Superior temporal gyrus (tissue), 1 donor: ENCODE results near the gene TDG.

Experiments
- DNase-seq: peaks from one replicate; pipeline ENCODE4 v3.0.0-alpha.2; 2016; ENCODE audit errors: extremely low spot score

The TDG gene

DNA sequence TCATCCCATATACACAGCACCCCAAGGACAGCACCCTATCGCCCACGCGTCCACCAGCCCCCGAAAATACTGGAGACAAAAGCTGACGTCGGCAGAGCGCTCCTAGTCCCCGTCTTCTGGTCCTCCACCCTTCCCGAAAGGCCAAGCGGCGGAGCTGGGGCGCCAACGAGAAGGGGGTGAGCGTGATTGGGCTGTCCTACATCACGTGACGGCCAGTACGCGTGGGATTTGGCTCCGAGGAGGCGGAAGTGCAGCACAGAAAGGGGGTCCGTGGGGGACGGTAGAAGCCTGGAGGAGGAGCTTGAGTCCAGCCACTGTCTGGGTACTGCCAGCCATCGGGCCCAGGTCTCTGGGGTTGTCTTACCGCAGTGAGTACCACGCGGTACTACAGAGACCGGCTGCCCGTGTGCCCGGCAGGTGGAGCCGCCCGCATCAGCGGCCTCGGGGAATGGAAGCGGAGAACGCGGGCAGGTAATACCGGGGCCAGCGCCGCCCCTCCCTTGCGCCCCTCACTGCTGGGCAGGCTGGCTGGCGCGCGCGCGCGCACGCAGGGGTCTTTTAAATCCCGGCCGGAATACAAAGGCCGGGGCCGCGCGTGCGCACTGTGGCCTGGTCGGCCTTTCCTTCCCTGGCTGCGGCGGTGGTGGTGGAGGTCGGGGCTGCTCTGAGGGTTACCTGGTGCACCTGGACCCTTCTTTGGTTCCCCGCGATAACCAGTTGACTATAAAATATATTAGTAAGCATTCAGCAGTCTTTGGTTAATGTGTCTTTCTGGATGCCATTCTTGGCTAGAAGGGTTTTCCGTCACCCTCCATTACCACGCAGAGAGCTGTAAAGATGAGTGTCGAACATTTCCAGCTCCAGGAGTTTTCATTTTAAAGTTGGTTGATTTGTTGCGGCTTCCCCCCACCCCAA is at the start of gene TDG:
TDG (plus strand) TSS at position 283 of the 915 bp plus-strand sequence; CDS start at position 449, 166 bp downstream.
- peak; percentile 99 for DNase-seq

DNA sequence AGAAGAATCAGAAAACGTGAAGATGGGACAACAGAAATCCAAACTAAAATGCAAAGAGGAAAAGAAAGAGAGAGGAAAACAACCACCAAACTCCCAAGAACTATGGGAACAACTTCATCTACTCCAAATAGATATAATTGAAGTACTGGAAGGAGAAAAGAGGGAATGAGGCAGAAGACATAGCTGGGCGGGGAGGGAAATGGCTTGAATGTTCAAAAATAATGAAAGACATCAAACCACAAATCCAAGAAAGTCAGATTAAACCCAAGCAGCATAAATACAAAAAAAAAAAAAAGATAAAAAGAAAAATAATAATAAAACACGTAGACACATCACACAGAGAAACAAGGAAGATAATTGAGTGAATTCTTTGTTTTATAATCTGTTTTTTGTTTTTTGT is 47.8 kb upstream of the TDG start:
- no peak for DNase-seq

DNA sequence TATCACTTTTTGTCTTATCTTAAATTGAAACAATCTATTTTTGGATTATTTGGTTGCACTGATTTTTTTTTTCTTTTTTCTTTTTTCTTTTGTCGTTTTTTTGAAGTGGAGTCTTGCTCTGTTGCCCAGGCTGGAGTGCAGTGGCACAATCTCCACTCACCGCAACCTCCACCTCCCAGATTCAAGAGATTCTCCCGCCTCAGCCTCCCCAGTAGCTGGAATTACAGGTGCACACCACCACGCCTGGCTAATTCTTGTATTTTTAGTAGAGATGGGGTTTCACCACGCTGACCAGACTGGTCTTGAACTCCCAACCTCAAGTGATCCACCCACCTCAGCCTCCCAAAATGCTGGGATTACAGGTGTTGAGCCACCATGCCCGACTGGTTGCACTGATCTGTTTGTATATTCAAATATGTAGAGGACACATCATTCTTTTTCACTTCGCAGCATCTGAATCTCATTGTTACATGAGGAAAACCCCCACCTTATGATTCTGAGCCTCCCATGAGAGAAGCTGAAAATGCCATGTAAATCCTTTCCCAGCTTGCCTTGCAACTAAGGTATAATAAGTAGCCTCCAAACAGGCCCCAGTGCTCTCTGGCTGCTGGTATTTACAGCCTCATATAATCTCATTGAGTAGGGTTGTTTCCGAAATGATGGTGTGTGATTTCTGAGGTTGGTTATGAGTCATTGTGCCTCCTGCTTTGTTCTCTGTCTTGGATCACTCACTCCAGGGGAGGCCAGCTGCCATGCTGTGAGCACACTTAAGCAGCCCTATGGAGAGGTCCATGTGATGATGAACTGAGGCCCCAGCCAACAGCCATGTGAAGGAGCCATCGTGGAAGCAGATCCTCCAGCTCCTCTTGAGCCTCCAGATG is 40.7 kb upstream of the TDG start:
- DNase-seq = no peak

DNA sequence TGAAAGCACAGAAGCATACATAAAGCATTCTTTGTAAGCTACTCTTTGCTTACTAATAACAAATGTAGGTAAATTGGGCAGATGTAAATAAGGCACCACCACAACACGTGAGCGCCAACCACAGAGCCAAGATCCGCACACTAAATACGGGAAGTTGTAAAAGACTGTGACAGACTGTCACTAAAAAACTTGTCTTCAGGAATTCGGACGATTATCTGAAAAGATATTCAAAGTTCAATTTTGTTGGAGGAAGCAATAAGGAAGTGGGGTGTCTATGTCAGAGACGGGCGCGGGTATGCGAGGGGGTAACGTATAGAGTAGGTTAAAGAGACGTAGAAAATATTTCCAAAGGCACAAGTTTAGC is 37.0 kb upstream of the TDG start:
- DNase-seq = no peak

DNA sequence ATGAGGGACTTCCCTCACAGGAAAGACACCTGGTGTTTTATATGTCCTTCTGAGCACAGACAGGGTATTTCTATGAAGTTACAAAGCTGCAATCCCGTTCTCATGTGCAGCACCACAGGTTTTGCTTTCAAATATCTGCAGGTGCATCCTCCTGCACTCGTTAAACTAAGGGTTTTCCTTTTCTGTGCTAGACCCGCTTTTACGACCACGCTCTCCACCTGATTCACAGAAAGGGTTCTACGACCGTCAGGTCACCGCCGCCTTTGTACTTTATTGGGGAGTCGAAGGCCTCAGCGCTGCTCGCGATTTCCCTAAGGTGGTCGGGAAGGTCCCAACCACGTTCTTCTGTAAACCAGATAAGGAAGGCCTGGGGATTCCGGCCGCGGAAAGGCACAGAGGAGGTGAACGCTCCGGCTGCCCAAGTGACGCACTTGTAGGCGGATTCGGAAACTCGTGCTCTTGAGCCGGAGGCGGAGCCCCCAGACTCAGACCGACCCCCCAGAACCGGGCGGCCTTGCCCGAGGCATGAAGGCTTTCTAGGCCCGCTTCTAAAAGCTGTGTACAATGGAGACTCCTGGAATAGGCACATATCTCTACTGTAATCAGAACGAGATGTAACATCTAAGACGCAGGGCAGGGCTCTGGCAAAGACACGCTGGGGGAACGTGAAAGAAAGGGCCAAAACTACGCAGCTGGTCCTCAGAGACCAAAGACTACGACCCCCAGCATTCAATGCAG is 36.5 kb upstream of the TDG start:
- DNase-seq = peak; percentile 95

DNA sequence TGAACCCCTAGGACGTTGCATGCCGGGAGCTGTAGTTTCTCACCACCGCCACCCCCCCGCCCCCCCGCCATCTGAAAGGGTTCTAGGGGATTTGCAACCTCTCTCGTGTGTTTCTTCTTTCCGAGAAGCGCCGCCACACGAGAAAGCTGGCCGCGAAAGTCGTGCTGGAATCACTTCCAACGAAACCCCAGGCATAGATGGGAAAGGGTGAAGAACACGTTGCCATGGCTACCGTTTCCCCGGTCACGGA is 36.0 kb upstream of the TDG start:
- DNase-seq = no peak

DNA sequence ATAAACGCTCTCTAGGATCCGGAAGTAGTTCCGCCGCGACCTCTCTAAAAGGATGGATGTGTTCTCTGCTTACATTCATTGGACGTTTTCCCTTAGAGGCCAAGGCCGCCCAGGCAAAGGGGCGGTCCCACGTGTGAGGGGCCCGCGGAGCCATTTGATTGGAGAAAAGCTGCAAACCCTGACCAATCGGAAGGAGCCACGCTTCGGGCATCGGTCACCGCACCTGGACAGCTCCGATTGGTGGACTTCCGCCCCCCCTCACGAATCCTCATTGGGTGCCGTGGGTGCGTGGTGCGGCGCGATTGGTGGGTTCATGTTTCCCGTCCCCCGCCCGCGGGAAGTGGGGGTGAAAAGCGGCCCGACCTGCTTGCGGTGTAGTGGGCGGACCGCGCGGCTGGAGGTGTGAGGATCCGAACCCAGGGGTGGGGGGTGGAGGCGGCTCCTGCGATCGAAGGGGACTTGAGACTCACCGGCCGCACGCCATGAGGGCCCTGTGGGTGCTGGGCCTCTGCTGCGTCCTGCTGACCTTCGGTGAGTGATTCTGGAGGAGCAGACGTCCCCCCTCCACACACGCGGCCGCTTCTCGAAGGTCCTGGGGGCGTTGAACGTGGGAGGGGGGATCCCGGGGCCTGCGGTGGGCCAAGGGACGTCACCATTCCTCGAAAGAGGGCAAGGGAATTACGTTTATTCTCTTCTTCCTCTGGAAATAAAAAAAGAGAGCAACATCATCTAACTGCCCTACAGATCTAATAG is 35.5 kb upstream of the TDG start, which contains the start of gene HSP90B1:
HSP90B1 (plus strand) TSS at position 377 of the 753 bp plus-strand sequence; CDS start at position 483, 106 bp downstream.
- DNase-seq = peak; percentile 100

DNA sequence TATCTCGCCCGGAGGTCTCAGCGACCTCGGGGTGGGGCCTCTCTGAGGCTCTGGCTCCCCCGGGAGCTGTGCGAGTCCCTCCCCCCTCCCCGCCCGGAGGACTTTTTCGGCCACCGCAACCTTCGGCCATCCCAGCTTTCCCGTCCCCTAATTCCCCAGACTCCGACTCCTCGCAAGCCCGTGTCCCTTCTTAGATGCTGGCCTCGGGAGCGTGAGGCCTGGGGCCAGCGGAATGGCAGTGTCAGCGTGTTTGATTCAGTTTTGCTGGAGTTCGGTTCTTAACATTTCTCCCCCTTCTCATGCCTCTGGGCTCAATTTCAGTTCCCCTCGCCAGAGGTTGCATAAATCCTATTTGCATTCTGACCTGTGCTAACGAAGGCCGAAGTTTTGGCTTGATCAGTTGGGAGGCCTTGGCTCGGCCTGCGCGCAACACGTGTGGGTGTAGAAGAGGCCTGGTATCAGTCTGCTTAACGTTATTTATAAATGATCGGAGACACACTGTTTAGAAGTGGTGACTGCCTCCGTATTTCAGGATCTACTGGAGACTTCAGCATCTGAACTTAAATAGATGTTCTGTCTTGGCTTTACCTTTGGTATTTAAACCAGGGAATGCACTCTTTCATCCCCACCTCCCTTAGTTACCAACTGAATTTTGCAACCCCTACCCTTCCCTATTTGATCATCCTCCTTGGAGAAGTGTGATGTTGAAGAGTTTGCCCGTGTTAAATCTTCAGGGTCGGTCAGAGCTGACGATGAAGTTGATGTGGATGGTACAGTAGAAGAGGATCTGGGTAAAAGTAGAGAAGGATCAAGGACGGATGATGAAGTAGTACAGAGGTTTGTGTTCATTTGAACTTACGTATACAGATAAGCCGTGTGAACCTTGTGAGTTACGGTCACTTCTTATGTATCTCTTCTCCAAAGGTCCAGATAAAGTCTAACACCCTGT is 34.6 kb upstream of the TDG start:
- no peak for DNase-seq

DNA sequence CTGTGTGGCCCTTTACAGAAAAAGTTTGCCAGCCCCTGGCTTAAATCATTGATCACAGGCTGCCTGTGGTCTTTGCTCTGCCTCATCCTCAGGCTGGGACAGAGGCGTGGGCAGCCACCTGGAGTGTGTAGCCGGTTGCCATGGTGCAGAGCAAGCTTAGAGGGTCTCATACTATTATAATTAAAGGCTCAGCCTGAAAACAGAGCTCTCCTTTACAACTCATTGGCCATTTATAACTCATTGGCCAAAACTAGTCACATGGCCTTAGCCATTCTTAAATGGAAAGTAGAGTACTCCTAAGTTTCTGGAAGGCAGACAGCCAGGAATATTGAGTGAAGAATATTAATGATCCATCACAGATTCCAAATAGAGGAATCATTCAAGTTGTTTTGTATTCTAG is 32.4 kb upstream of the TDG start:
- no peak for DNase-seq

DNA sequence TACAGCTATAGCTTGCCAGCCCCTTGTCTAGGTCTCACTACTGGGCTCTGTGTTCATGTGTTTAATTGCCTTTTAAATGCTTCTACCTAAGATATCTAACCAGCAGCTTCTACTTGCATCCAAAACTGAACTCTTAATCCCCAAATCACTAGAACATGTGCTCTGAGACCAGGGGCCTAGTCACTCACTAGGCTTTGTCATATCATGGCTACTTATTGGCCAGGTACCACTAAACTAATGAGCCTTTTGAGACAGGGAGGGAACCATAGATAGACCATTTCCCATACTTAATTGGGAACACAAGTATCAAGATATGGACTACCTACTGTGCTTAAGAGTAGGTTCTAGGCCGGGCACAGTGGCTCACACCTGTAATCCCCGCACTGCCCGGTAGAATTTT is 29.0 kb upstream of the TDG start:
- DNase-seq = no peak

DNA sequence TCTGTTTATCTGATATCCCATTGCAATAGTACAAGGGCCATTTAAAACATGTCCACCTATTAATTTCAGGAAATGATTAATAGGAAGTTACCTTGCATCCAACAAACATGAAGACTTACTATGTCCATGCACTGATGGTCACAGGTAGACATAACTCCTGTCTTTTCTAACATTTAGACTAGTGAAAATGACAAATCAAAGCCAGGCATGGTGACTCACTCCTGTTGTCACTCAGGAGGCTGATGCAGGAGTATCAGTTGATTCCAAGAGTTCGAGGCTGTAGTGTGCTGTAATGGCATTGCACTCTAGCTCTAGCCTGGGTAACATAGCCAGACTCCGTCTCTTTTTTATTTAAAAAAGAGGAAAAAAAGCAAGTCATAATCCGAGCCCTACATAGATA is 20.7 kb upstream of the TDG start:
- no peak for DNase-seq

DNA sequence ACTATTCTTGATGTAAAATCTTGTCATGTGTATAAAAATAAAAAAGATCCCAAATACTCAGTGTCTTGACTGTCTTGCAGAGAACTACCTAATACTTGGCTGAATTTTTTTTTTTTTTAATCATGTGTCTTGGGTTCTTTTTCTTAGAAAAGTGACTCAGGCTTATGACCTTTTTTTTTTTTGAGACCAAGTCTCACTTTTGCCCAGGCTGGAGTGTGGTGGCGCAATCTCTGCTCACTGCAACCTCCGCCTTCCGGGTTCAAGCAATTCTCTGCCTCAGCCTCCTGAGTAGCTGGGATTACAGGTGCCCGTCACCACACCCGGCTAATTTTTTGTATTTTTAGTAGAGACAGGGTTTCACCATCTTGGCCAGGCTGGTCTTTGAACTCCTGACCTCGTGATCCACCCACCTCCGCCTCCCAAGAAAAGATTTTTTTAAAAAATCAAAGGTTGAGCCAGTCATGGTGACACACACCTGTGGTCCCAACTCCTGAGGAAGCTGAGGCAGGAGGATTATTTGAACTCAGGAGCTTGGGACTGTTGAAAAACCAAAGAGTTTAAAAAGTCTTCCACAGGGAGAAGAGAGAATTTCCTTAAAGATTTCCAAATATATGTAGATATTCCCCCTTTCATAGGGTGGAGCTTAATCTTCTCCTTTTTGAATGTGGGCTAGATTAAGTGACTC is 17.7 kb upstream of the TDG start:
- no peak for DNase-seq

DNA sequence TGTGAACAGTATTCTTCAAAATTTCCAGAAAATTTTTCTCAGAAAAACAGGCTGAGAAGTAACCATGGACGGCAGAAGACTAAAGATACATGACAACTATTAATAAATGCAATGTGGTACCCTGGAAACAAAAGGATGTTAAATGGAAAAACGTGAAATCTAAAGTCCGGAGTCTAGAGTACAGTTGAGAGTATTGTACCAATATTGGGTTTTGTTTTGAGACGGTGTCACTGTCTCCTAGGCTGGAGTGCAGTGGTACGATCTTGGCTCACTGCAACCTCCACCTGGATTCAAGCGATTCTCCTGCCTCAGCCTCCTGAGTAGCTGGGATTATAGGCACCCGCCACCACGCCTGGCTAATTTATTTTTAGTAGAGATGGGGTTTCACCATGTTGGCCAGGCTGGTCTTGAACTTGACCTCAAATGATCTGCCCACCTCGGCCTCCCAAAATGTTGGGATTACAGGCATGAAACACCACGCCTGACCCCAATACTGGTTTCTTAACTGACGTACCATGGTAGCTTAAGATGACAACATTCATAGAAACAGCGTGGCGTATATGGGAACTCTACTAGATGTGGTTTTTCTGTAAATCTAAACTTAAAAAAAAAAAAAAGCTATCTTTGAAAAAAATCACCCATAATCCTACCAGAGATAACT is 16.8 kb upstream of the TDG start:
- DNase-seq = no peak

DNA sequence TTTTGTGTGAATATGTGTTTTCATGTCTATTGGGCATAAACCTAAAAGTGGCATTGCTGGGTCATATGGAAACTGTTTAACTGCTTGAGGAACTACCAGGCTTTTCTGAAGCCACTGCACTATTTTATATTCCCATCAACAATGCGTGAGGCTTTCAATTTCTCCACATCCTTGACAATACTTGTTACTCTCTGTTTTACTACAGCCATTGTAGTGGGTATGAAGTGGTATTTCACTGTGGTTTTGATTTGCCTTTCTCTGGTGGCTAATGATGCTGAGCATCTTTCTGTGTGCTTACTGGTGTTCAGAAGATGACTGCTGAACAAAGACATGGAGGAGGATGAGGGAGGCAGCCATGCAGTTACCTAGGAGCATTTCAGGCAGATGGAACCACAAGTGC is 13.2 kb upstream of the TDG start:
- no peak for DNase-seq

DNA sequence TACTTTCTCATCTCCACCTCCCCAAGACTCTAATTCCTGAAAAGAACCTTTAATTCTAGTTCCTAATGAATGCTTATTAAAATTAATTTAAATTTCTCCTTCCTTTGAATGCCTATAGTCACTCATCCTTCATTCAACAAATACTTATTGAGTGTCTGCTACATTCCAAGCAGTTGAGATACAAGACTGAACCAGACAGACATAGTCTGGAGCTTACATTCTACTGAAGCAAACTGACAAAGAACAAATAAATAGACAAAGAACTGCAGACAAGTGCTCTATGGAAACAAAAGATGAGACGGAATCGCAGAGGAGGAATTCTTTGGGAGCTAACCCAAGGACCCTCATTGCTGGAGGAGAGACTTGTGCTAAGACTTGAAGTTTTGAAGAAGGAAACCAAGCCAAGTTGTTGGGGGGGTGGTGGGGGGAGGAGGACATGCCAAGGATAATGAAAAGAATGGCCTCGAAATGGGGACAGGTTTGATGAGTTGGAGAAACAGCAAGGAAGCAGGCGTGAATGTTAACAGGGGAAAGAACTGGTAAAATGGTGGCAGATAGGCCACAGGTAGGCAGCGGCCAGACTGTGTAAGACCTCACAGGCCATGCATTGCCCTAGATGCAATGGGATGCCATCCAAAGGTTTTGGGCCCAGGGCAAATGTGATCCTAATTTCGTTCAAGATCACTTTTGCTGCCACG is 9.7 kb upstream of the TDG start:
- DNase-seq = no peak

DNA sequence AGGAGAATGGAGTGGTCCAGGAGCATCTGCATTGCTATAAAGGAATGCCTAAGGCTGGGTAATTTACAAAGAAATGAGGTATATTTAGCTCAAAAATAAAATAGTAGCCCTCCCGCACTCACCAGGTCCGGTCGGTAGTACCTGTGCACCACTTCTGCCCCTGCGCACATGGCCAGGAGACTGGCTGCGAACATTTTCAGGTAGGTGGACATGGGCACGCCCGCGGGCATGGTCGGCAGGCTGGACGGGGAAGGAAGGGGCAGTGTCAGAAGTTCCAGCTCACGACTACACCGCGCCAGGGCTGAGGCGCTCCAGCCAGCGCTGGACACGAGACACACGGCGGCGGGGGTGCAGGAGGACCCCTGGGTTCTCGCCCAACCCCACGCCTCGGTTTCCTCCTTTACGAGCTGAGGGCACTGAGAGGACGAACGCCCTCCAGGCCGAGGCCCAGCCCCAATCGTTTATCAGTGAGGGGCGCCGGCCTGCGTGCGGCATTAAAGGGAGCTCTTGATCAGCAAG is 9.1 kb upstream of the TDG start:
- DNase-seq = no peak

DNA sequence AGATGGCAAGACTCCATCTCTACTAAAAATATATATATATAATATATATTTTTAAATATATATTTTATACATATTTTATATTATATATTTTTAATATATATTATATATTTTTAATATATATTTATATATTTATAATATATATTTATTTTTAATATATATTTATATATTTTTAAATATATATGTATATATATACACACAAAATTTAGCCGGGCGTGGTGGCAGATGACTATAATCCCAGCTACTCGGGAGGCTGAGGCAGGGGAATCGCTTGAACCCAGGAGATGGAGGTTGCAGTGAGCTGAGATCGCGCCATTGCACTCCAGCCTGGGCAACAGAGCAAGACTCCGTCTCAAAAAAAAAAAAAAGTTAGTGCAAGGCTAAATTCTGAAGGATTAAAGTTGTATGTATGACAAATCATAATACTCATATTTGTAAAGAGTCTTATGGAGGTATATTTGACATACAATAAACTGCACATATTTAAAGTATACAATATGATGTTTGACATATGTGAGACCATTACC is 7.7 kb upstream of the TDG start:
- DNase-seq = no peak

DNA sequence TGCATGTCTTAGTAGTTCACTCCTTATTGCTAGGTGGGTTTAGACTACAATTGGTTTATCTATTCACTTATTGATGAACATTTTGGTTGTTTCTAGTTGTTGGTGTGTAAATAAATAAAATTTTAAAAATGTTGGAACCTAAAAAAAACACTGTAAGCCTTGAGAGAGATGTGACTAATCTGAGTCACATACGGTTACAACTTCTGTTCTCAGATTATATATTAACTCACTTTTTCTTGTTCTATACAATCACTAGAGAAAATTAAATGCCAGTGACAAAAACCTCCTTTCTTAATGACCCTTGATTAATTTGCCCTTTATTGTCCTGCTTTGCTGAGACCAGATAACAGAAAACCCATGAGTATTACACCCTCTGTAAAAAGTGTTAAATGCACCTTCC is 7.1 kb upstream of the TDG start:
- DNase-seq = no peak
